COLO668 (cell line): ENCODE results near the gene PPP2R1B.

Experiments used
- DNase-seq: peaks from one replicate; lab custom pipeline; 2025; ENCODE audit not compliant: unreplicated experiment; lab: John Stamatoyannopoulos, UW

PPP2R1B gene

GRCh38 chr11:111696556-111696955 is 69.6 kb downstream of the PPP2R1B start:
- no peak for DNase-seq

GRCh38 chr11:111694851-111695250 is 71.3 kb downstream of the PPP2R1B start:
- no peak for DNase-seq

GRCh38 chr11:111693224-111693937 is 72.8 kb downstream of the PPP2R1B start:
- DNase-seq, result no peak

GRCh38 chr11:111691741-111692140 is 74.4 kb downstream of the PPP2R1B start:
- no peak for DNase-seq

GRCh38 chr11:111691176-111691575 is 75.0 kb downstream of the PPP2R1B start:
- no peak for DNase-seq

- no peak for DNase-seq
Measured at GRCh38 chr11:111688013-111688412, 78.2 kb downstream of the PPP2R1B start.

GRCh38 chr11:111684251-111684650 is 81.9 kb downstream of the PPP2R1B start:
- no peak for DNase-seq

GRCh38 chr11:111683806-111684205 is 82.4 kb downstream of the PPP2R1B start:
- no peak for DNase-seq

- DNase-seq, result no peak
Measured at GRCh38 chr11:111680486-111681175, 85.6 kb downstream of the PPP2R1B start.
